ENCODE measurements around the gene RGS11.
"Not testable (repeated sequence)": the region's sequence is repeated elsewhere in the genome, so short reads cannot be mapped to it uniquely, and the experiment has no call there.

DNA sequence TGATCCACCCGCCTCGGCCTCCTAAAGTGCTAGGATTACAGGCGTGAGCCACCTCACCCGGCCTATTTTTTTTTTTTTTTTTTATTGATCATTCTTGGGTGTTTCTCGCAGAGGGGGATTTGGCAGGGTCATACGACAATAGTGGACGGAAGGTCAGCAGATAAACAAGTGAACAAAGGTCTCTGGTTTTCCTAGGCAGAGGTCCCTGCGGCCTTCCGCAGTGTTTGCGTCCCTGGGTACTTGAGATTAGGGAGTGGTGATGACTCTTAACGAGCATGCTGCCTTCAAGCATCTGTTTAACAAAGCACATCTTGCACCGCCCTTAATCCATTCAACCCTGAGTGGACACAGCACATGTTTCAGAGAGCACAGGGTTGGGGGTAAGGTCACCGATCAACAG, 17.7 kb downstream of the RGS11 start:
- TF ChIP-seq EZH2 (IDR thresholded peaks at IDR 0.05); POLR2AphosphoS5 (IDR thresholded peaks at IDR 0.05; ENCODE audit: borderline replicate concordance, low read depth, low read length): not testable (repeated sequence)
